ENCODE results near the gene C16orf92.

DNA sequence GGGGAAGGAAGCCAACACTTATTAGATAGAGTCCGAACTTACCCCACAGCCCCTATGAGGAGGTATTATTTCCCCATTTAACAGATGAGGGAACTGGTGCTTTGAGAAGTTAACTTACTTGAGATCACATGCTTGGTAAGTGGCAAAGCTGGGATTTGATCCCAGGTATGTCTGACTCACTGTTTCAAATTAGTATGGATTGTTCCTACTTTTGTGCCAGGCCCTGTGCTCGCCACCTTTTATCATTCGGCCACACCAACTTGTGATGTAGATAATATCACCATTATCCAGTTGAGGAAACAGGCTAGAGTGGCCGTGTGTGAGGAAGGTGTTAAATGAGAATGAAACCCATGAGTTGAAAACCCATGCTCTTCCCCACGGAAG is 38.2 kb upstream of the C16orf92 start:
- TF ChIP-seq, protein P1, sequence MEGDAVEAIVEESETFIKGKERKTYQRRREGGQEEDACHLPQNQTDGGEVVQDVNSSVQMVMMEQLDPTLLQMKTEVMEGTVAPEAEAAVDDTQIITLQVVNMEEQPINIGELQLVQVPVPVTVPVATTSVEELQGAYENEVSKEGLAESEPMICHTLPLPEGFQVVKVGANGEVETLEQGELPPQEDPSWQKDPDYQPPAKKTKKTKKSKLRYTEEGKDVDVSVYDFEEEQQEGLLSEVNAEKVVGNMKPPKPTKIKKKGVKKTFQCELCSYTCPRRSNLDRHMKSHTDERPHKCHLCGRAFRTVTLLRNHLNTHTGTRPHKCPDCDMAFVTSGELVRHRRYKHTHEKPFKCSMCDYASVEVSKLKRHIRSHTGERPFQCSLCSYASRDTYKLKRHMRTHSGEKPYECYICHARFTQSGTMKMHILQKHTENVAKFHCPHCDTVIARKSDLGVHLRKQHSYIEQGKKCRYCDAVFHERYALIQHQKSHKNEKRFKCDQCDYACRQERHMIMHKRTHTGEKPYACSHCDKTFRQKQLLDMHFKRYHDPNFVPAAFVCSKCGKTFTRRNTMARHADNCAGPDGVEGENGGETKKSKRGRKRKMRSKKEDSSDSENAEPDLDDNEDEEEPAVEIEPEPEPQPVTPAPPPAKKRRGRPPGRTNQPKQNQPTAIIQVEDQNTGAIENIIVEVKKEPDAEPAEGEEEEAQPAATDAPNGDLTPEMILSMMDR (conservative IDR thresholded peaks at IDR 0.05; ENCODE audit: low read depth in 2 of 2), result no peak
- TF ChIP-seq EZH2 (IDR thresholded peaks at IDR 0.05; ENCODE audit: low read depth, unreplicated experiment) (no peak), EZH2phosphoT487 (IDR thresholded peaks at IDR 0.05; ENCODE audit: unreplicated experiment) (no peak), POLR2AphosphoS5 (IDR thresholded peaks at IDR 0.05; ENCODE audit: low read depth) (no peak), STAT1 (IDR thresholded peaks at IDR 0.05; ENCODE audit: unreplicated experiment) (no peak), ZNF114 (CRISPR knock-in tag; IDR thresholded peaks at IDR 0.05) (no peak)
- TF ChIP-seq, protein P2, sequence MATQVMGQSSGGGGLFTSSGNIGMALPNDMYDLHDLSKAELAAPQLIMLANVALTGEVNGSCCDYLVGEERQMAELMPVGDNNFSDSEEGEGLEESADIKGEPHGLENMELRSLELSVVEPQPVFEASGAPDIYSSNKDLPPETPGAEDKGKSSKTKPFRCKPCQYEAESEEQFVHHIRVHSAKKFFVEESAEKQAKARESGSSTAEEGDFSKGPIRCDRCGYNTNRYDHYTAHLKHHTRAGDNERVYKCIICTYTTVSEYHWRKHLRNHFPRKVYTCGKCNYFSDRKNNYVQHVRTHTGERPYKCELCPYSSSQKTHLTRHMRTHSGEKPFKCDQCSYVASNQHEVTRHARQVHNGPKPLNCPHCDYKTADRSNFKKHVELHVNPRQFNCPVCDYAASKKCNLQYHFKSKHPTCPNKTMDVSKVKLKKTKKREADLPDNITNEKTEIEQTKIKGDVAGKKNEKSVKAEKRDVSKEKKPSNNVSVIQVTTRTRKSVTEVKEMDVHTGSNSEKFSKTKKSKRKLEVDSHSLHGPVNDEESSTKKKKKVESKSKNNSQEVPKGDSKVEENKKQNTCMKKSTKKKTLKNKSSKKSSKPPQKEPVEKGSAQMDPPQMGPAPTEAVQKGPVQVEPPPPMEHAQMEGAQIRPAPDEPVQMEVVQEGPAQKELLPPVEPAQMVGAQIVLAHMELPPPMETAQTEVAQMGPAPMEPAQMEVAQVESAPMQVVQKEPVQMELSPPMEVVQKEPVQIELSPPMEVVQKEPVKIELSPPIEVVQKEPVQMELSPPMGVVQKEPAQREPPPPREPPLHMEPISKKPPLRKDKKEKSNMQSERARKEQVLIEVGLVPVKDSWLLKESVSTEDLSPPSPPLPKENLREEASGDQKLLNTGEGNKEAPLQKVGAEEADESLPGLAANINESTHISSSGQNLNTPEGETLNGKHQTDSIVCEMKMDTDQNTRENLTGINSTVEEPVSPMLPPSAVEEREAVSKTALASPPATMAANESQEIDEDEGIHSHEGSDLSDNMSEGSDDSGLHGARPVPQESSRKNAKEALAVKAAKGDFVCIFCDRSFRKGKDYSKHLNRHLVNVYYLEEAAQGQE (IDR thresholded peaks at IDR 0.05; ENCODE audit: unreplicated experiment), result no peak
